ENCODE results near the gene NAPA. TPM values are rescaled to one million over a fixed set of nuclear protein-coding genes. Genes with fewer than 3 reads are reported as not detected.

NAPA gene
- total and polyA plus RNA-seq, 2 of the 13 experiments (the other 11 are each of a cell fraction or from before 2014, with no cell fraction given): 32.6 to 65.9 TPM

GRCh38 chr19:47483800-47484690, 30.8 kb downstream of the NAPA start, which contains the start of gene KPTN (continued):
- TF ChIP-seq THAP11 (CRISPR knock-in tag; IDR thresholded peaks at IDR 0.05): peak; percentile 89
- peak; percentile 73; the same call in 1 of the 2 replicates for TF ChIP-seq SNAI1 (CRISPR knock-in tag; IDR thresholded peaks at IDR 0.05; ENCODE audit: borderline replicate concordance)
- TF ChIP-seq, protein P1, sequence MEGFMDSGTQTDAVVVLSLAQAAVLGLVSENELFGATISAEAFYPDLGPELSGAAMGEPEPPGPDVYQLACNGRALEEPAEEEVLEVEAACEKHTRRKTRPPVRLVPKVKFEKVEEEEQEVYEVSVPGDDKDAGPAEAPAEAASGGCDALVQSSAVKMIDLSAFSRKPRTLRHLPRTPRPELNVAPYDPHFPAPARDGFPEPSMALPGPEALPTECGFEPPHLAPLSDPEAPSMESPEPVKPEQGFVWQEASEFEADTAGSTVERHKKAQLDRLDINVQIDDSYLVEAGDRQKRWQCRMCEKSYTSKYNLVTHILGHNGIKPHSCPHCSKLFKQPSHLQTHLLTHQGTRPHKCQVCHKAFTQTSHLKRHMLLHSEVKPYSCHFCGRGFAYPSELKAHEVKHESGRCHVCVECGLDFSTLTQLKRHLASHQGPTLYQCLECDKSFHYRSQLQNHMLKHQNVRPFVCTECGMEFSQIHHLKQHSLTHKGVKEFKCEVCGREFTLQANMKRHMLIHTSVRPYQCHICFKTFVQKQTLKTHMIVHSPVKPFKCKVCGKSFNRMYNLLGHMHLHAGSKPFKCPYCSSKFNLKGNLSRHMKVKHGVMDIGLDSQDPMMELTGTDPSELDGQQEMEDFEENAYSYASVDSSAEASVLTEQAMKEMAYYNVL (CRISPR knock-in tag; IDR thresholded peaks at IDR 0.05; ENCODE audit: borderline replicate concordance): no peak; the same call in 1 of the 2 replicates
- no peak for TF ChIP-seq HNRNPH1 (optimal IDR thresholded peaks at IDR 0.05; ENCODE audit: low read depth, low read length)
- TF ChIP-seq SMARCE1 (IDR thresholded peaks at IDR 0.05; ENCODE audit: borderline replicate concordance): no peak
- TF ChIP-seq ZNF792 (CRISPR knock-in tag; IDR thresholded peaks at IDR 0.05): no peak
- TF ChIP-seq ZFX (CRISPR knock-in tag; IDR thresholded peaks at IDR 0.05; ENCODE audit: low read depth): peak; percentile 83
- no peak for TF ChIP-seq ZNF629 (CRISPR knock-in tag; conservative IDR thresholded peaks at IDR 0.05)
- TF ChIP-seq, protein P2, sequence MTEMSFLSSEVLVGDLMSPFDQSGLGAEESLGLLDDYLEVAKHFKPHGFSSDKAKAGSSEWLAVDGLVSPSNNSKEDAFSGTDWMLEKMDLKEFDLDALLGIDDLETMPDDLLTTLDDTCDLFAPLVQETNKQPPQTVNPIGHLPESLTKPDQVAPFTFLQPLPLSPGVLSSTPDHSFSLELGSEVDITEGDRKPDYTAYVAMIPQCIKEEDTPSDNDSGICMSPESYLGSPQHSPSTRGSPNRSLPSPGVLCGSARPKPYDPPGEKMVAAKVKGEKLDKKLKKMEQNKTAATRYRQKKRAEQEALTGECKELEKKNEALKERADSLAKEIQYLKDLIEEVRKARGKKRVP (CRISPR knock-in tag; IDR thresholded peaks at IDR 0.05): no peak
- TF ChIP-seq ZNF382 (CRISPR knock-in tag; IDR thresholded peaks at IDR 0.05; ENCODE audit: borderline replicate concordance): no peak
- peak; percentile 47 for TF ChIP-seq ZNF768 (CRISPR knock-in tag; IDR thresholded peaks at IDR 0.05)
- TF ChIP-seq PHF8 (CRISPR knock-in tag; IDR thresholded peaks at IDR 0.05): peak; percentile 76
- no peak for TF ChIP-seq ZNF292 (CRISPR knock-in tag; IDR thresholded peaks at IDR 0.05; ENCODE audit: borderline replicate concordance, low read depth)
- TF ChIP-seq ZNF704 (CRISPR knock-in tag; IDR thresholded peaks at IDR 0.05; ENCODE audit: borderline replicate concordance): peak; percentile 27; the same call in 1 of the 2 replicates
- no peak for TF ChIP-seq ZNF543 (CRISPR knock-in tag; IDR thresholded peaks at IDR 0.05)
- TF ChIP-seq PRDM4 (CRISPR knock-in tag; IDR thresholded peaks at IDR 0.05; ENCODE audit: borderline replicate concordance): no peak
- peak; percentile 78 for TF ChIP-seq TAF1 (CRISPR knock-in tag; IDR thresholded peaks at IDR 0.05)
- peak; percentile 46; the same call in 1 of the 2 replicates for TF ChIP-seq ETV5 (CRISPR knock-in tag; IDR thresholded peaks at IDR 0.05; ENCODE audit: borderline replicate concordance)
- no peak for TF ChIP-seq CREBL2 (CRISPR knock-in tag; IDR thresholded peaks at IDR 0.05; ENCODE audit: borderline replicate concordance)
- no peak for TF ChIP-seq CEBPG (CRISPR knock-in tag; IDR thresholded peaks at IDR 0.05)
- 0 out of 2 replicates have a peak, but pooled peaks have one; percentile 29 for TF ChIP-seq FOXK1 (CRISPR knock-in tag; IDR thresholded peaks at IDR 0.05; ENCODE audit: borderline replicate concordance, low read depth)
- no peak for TF ChIP-seq ZNF296 (CRISPR knock-in tag; conservative IDR thresholded peaks at IDR 0.05)
- 0 out of 2 replicates have a peak, but pooled peaks have one; percentile 43 for TF ChIP-seq EED (CRISPR knock-in tag; IDR thresholded peaks at IDR 0.05)
